LHCN-M2 (cell line): Measurements from ENCODE around the gene PKNOX2. TPM values are rescaled to one million over a fixed set of nuclear protein-coding genes. Genes with fewer than 3 reads are reported as not detected.
A peak's percentile ranks its signal among the peaks of the same experiment; 100 is the strongest.

Experiments
- DNase-seq: peaks from one replicate; pipeline ENCODE4 v3.0.0-alpha.2; 2012; ENCODE audit warnings: low read depth
- total RNA-seq: library from RNA; depleted of rRNA; stranded (reverse); fragments of >200 nt; gene quantifications from 2 replicates; pipeline ENCODE4 v1.2.3, GENCODE V29; 2014

PKNOX2 gene
- total RNA-seq, 1 experiment from 2014 or later = 14.6 TPM

- DNase-seq = no peak
Observed at GRCh38 chr11:125201525-125202141, 37.1 kb downstream of the PKNOX2 start.

GRCh38 chr11:125202362-125202880 lies 37.9 kb downstream of the PKNOX2 start:
- DNase-seq = no peak

- no peak for DNase-seq
Observed at GRCh38 chr11:125202977-125203376, 38.4 kb downstream of the PKNOX2 start.

GRCh38 chr11:125207866-125208425 lies 43.4 kb downstream of the PKNOX2 start:
- peak; percentile 73 for DNase-seq

GRCh38 chr11:125210066-125210465 lies 45.5 kb downstream of the PKNOX2 start:
- no peak for DNase-seq

- peak; percentile 90 for DNase-seq
Observed at GRCh38 chr11:125211191-125211947, 46.8 kb downstream of the PKNOX2 start.

- no peak for DNase-seq
Observed at GRCh38 chr11:125211948-125212340, 47.4 kb downstream of the PKNOX2 start.

- no peak for DNase-seq
Observed at GRCh38 chr11:125214601-125215565, 50.3 kb downstream of the PKNOX2 start.

- peak; percentile 53 for DNase-seq
Observed at GRCh38 chr11:125215976-125216375, 51.4 kb downstream of the PKNOX2 start.

GRCh38 chr11:125218336-125218735 lies 53.8 kb downstream of the PKNOX2 start:
- no peak for DNase-seq

- no peak for DNase-seq
Observed at GRCh38 chr11:125221461-125221860, 56.9 kb downstream of the PKNOX2 start.

GRCh38 chr11:125222494-125222893 lies 57.9 kb downstream of the PKNOX2 start:
- DNase-seq = no peak

- DNase-seq = peak; percentile 45
Observed at GRCh38 chr11:125223161-125223560, 58.6 kb downstream of the PKNOX2 start.

- no peak for DNase-seq
Observed at GRCh38 chr11:125223901-125224361, 59.4 kb downstream of the PKNOX2 start.

- DNase-seq = peak; percentile 52
Observed at GRCh38 chr11:125224391-125225021, 60.0 kb downstream of the PKNOX2 start.

- DNase-seq = no peak
Observed at GRCh38 chr11:125225401-125225800, 60.9 kb downstream of the PKNOX2 start.

GRCh38 chr11:125226031-125226430 lies 61.5 kb downstream of the PKNOX2 start:
- DNase-seq = no peak

- no peak for DNase-seq
Observed at GRCh38 chr11:125226706-125227105, 62.2 kb downstream of the PKNOX2 start.

GRCh38 chr11:125227151-125227550 lies 62.6 kb downstream of the PKNOX2 start:
- DNase-seq = no peak

- DNase-seq = no peak
Observed at GRCh38 chr11:125228445-125228844, 63.9 kb downstream of the PKNOX2 start.

GRCh38 chr11:125228993-125229392 lies 64.4 kb downstream of the PKNOX2 start:
- DNase-seq = no peak
